Uterus (tissue), 4 donors: Measurements from ENCODE around the gene PIAS1. TPM values are rescaled to one million over a fixed set of nuclear protein-coding genes. Genes with fewer than 3 reads are reported as not detected.

ENCODE experiments used
- DNase-seq, 2 donors: peaks; one replicate each; pipeline ENCODE4 v3.0.0-alpha.2; 2019 to 2020
- H3K27ac ChIP-seq, 2 donors: fragments of 200-600 bp; sonication (generic); 1 replicate in 1 of 2; 2 replicates in 1 of 2; pipeline ENCODE4 v1.5.1; 2016 to 2018
- H3K27me3 ChIP-seq, 2 donors: fragments of 200-600 bp; sonication (generic); one replicate each; pipeline ENCODE4 v1.5.1; 2018 to 2019; ENCODE audit warnings: control low read depth in 1 of 2
- H3K36me3 ChIP-seq, 2 donors: fragments of 200-600 bp; sonication (generic); one replicate each; pipeline ENCODE4 v1.5.1; 2019; ENCODE audit warnings: control low read depth in 1 of 2
- H3K4me1 ChIP-seq, 2 donors: fragments of 200-600 bp; sonication (generic); one replicate each; pipeline ENCODE4 v1.5.1; 2018 to 2019; ENCODE audit warnings: control low read depth in 1 of 2
- H3K4me3 ChIP-seq, 2 donors: fragments of 200-600 bp; sonication (generic); 1 replicate in 1 of 2; 2 replicates in 1 of 2; pipeline ENCODE4 v1.5.1; 2018 to 2019; ENCODE audit warnings: mild to moderate bottlenecking in 1 of 2
- H3K9me3 ChIP-seq, 2 donors: fragments of 200-600 bp; sonication (generic); one replicate each; pipeline ENCODE4 v1.5.1; 2019; ENCODE audit warnings: control low read depth in 1 of 2
- CTCF ChIP-seq, 4 experiments: fragments of 200-600 bp in 2 of 4; fragments of 450-650 bp in 2 of 4; sonication (generic) in 2 of 4; IDR thresholded peaks; one replicate each; pipeline ENCODE4 v1.5.1; 2016 to 2019; ENCODE audit warnings: antibody characterized with exemption in 4 of 4, mild to moderate bottlenecking in 2 of 4, moderate library complexity in 1 of 4
- POLR2A ChIP-seq, 2 donors: fragments of 450-650 bp; IDR thresholded peaks; one replicate each; pipeline ENCODE4 v1.6.1; 2016; ENCODE audit warnings: antibody characterized with exemption in 2 of 2, mild to moderate bottlenecking in 1 of 2, moderate library complexity in 1 of 2
- intact Hi-C: fragments of 100-400 bp; cut with DNase I; formaldehyde crosslinking; loops from one replicate; pipeline ENCODE4 v1.15.1; 2023; ENCODE audit warnings: low total_unique reads
- total RNA-seq, 4 donors: library from RNA; depleted of rRNA in 3 of 4; stranded (reverse); fragments of >200 nt in 3 of 4; gene quantifications; one replicate each; pipeline versions ENCODE4 v1.1.0 to v1.2.4, GENCODE V29; 2014 to 2023
- donor health status: DM: yes; HTN: yes; CAD: no.

PIAS1 gene
- total RNA-seq, 4 donors from 2014 or later, result 19.1 to 171 (median 95.9) TPM

DNA sequence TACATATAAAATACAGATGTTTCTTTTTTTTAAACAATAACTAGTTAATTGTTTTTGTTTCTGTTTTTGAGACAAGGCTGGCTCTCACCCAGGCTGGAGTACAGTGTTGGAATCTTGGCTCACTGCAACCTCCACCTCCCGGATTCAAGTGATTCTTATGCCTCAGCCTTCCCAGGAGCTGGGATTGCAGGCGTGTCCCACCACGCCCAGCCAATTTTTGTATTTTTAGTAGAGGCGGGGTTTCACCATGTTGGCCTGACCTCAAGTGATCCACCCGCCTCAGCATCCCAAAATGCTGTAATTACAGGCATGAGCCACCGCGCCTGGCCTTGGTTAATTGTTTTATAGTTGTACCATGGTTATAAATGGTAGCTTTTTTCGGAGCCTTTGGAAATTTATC is 72.3 kb downstream of the PIAS1 start:
- no peak overlapping the region for H3K27ac ChIP-seq
- no peaks in the 10 kb centered on the region for H3K9me3 ChIP-seq
- no peak for TF ChIP-seq CTCF (IDR thresholded peaks at IDR 0.05)
- no peak for TF ChIP-seq POLR2A (IDR thresholded peaks at IDR 0.05)
- intact Hi-C loops, result no loop called here
- no peaks in the 10 kb centered on the region for H3K36me3 ChIP-seq
- H3K4me3 ChIP-seq, result no peak overlapping the region
- no peaks in the 10 kb centered on the region for H3K27me3 ChIP-seq
- peak; percentile 43 to 46 for DNase-seq
- H3K4me1 ChIP-seq, result peaks cover 0 to 4% of the 10 kb centered on the region in 2 donors

GRCh38 chr15:68129072-68129471 is 75.0 kb downstream of the PIAS1 start:
- intact Hi-C loops, result no loop called here
- Histone ChIP-seq H3K27ac (no peak overlapping the region), H3K36me3 (no peaks in the 10 kb centered on the region), H3K9me3 (no peaks in the 10 kb centered on the region), H3K27me3 (no peaks in the 10 kb centered on the region), H3K4me1 (peaks cover 0 to 4% of the 10 kb centered on the region in 2 donors), H3K4me3 (no peak overlapping the region)
- DNase-seq, result no peak
- TF ChIP-seq POLR2A (IDR thresholded peaks at IDR 0.05), result no peak

- no peaks in the 10 kb centered on the region for H3K27me3 ChIP-seq
- no peak for DNase-seq
- no peak overlapping the region for H3K4me3 ChIP-seq
- H3K36me3 ChIP-seq, result no peaks in the 10 kb centered on the region
- no peak overlapping the region for H3K27ac ChIP-seq
- H3K9me3 ChIP-seq, result no peaks in the 10 kb centered on the region
- no peak for TF ChIP-seq CTCF (IDR thresholded peaks at IDR 0.05)
- TF ChIP-seq POLR2A (IDR thresholded peaks at IDR 0.05), result no peak
- intact Hi-C loops, result no loop called here
- H3K4me1 ChIP-seq, result peaks cover 0 to 4% of the 10 kb centered on the region in 2 donors
Measured at GRCh38 chr15:68130851-68131250, 76.7 kb downstream of the PIAS1 start.

GRCh38 chr15:68137096-68137495 is 83.0 kb downstream of the PIAS1 start:
- intact Hi-C loops, result no loop called here
- no peaks in the 10 kb centered on the region for H3K9me3 ChIP-seq
- H3K4me1 ChIP-seq, result no peaks in the 10 kb centered on the region
- DNase-seq, result no peak
- H3K27ac ChIP-seq, result no peak overlapping the region
- H3K27me3 ChIP-seq, result no peaks in the 10 kb centered on the region
- TF ChIP-seq POLR2A (IDR thresholded peaks at IDR 0.05) (no peak), CTCF (IDR thresholded peaks at IDR 0.05) (no peak)
- H3K36me3 ChIP-seq, result no peaks in the 10 kb centered on the region
- no peak overlapping the region for H3K4me3 ChIP-seq

DNA sequence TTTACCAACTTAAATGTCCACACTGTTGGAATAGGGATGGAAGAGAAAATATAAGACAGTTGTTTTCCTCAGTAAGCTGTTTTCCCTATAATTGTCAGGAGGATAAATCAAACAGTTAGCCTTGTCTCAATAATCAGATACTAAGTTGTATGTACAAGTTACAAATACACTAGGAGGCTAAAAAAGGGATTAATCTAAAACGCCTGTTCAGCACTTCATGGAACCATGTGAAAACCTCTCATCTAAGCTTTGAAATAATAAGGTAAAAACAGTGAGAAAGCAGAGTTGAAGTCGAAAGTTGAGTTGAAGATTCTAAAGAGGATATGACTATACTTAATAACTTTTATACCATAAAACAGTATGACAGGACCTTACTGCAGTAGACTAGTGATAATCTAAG is 89.0 kb downstream of the PIAS1 start:
- Histone ChIP-seq H3K4me3 (no peak overlapping the region), H3K27ac (no peak overlapping the region), H3K9me3 (no peaks in the 10 kb centered on the region), H3K36me3 (no peaks in the 10 kb centered on the region), H3K27me3 (no peaks in the 10 kb centered on the region), H3K4me1 (no peaks in the 10 kb centered on the region)
- TF ChIP-seq POLR2A (IDR thresholded peaks at IDR 0.05) (no peak), CTCF (IDR thresholded peaks at IDR 0.05) (no peak)
- intact Hi-C loops, result no loop called here
- DNase-seq, result no peak

DNA sequence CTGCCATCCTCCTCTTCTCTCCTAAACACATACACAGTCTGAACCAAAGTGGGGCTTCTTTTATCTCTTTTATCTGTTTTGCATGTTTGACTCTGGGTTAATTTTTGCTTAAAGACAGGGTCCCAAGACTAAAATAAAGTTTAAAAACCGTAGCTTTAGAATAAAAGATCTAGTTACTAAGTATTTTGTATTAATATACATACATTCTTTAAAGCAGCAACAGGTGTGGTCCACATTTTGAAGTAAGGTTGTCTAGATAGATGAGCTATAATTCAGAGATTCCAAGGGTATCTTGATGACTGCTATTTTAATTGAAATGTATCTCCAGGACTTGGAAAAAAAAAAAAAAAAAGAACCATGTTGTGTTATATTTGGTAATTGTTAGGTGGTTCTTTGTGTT is 89.7 kb downstream of the PIAS1 start:
- TF ChIP-seq POLR2A (IDR thresholded peaks at IDR 0.05) (no peak), CTCF (IDR thresholded peaks at IDR 0.05) (no peak)
- no peaks in the 10 kb centered on the region for H3K36me3 ChIP-seq
- intact Hi-C loops, result no loop called here
- no peak overlapping the region for H3K27ac ChIP-seq
- no peaks in the 10 kb centered on the region for H3K4me1 ChIP-seq
- no peaks in the 10 kb centered on the region for H3K9me3 ChIP-seq
- no peak overlapping the region for H3K4me3 ChIP-seq
- H3K27me3 ChIP-seq, result no peaks in the 10 kb centered on the region
- no peak for DNase-seq
